ENCODE results near the gene ZCCHC14. TPM values are rescaled to one million over a fixed set of nuclear protein-coding genes. Genes with fewer than 3 reads are reported as not detected.

The ZCCHC14 gene
- total and polyA plus RNA-seq, 10 of the 15 experiments (the other 5 are each of a cell fraction or from before 2014, with no cell fraction given): 0.02 to 0.26 (median 0.05) TPM; not detected in 3

DNA sequence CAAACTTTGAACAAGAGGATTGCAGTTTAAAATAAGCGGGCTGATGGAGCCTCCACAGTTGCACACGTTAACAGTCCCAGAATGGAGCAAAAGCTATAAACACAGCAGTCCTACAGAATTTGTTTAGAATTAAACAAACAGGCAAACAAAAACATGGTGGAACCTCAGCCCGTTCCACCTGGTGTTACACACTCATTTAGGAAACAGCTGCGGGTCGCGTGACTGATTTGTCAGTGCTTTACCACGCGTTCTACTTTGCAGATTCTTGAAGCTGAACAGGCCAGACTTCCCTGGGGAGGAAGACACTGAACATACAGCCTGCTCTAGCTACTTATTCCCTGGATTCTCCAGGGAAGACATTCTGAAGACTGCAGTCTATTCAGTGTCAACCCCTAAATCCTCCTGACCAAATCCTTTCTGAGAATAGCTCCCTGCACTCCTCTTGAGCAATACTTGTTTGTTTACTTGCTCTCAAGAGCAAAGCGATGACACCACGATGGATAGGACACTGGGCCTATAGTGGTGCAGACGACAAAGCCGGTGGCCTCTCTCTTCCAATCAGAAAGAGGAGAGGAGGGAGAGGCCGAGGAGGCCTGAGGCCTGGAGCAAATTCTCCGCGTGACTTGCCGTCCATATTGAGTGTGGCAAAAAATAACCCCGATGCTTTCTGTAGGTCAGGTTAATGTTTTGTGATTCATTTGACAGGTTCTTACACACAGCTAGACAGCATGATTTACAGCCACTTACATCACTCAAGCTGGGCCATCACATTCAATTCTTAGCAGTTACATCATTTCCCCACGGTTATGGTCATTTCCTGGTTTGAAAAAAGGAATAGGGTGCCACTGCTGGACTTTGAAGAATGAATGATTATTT lies 104.6 kb downstream of the ZCCHC14 start (continued):
- TF ChIP-seq, protein P1, sequence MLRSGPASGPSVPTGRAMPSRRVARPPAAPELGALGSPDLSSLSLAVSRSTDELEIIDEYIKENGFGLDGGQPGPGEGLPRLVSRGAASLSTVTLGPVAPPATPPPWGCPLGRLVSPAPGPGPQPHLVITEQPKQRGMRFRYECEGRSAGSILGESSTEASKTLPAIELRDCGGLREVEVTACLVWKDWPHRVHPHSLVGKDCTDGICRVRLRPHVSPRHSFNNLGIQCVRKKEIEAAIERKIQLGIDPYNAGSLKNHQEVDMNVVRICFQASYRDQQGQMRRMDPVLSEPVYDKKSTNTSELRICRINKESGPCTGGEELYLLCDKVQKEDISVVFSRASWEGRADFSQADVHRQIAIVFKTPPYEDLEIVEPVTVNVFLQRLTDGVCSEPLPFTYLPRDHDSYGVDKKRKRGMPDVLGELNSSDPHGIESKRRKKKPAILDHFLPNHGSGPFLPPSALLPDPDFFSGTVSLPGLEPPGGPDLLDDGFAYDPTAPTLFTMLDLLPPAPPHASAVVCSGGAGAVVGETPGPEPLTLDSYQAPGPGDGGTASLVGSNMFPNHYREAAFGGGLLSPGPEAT (IDR thresholded peaks at IDR 0.05; ENCODE audit: low read depth): peak; percentile 60; the same call in 1 of the 2 replicates
- TF ChIP-seq TARDBP (IDR thresholded peaks at IDR 0.05; ENCODE audit: borderline replicate concordance) (peak; percentile 50; the same call in 1 of the 2 replicates), TAF1 (IDR thresholded peaks at IDR 0.05; ENCODE audit: borderline replicate concordance, low read depth, low read length) (peak; percentile 39; the same call in 1 of the 2 replicates), ASH2L (IDR thresholded peaks at IDR 0.05; ENCODE audit: borderline replicate concordance, low read depth) (0 out of 2 replicates have a peak, but pooled peaks have one; percentile 34), CREB1 (IDR thresholded peaks at IDR 0.05; ENCODE audit: low read depth) (peak; percentile 95), BRCA1 (IDR thresholded peaks at IDR 0.05; ENCODE audit: low read depth, low read length) (no peak), ATF7 (IDR thresholded peaks at IDR 0.05; ENCODE audit: low read depth) (peak; percentile 99), RELA (IDR thresholded peaks at IDR 0.05; ENCODE audit: borderline replicate concordance, partially characterized antibody) (no peak), ZNF24 (IDR thresholded peaks at IDR 0.05) (0 out of 2 replicates have a peak, but pooled peaks have one; percentile 44), MYC (IDR thresholded peaks at IDR 0.05; ENCODE audit: insufficient read depth, insufficient read length, insufficient replicate concordance, low read length, severe bottlenecking) (no peak)
- TF ChIP-seq, protein P2, sequence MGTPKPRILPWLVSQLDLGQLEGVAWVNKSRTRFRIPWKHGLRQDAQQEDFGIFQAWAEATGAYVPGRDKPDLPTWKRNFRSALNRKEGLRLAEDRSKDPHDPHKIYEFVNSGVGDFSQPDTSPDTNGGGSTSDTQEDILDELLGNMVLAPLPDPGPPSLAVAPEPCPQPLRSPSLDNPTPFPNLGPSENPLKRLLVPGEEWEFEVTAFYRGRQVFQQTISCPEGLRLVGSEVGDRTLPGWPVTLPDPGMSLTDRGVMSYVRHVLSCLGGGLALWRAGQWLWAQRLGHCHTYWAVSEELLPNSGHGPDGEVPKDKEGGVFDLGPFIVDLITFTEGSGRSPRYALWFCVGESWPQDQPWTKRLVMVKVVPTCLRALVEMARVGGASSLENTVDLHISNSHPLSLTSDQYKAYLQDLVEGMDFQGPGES (IDR thresholded peaks at IDR 0.05): peak; percentile 85
- TF ChIP-seq, protein P3, sequence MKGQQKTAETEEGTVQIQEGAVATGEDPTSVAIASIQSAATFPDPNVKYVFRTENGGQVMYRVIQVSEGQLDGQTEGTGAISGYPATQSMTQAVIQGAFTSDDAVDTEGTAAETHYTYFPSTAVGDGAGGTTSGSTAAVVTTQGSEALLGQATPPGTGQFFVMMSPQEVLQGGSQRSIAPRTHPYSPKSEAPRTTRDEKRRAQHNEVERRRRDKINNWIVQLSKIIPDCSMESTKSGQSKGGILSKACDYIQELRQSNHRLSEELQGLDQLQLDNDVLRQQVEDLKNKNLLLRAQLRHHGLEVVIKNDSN (IDR thresholded peaks at IDR 0.05; ENCODE audit: borderline replicate concordance, extremely low read length, insufficient read depth, low read depth, low read length): peak; percentile 66
- TF ChIP-seq, protein P4, sequence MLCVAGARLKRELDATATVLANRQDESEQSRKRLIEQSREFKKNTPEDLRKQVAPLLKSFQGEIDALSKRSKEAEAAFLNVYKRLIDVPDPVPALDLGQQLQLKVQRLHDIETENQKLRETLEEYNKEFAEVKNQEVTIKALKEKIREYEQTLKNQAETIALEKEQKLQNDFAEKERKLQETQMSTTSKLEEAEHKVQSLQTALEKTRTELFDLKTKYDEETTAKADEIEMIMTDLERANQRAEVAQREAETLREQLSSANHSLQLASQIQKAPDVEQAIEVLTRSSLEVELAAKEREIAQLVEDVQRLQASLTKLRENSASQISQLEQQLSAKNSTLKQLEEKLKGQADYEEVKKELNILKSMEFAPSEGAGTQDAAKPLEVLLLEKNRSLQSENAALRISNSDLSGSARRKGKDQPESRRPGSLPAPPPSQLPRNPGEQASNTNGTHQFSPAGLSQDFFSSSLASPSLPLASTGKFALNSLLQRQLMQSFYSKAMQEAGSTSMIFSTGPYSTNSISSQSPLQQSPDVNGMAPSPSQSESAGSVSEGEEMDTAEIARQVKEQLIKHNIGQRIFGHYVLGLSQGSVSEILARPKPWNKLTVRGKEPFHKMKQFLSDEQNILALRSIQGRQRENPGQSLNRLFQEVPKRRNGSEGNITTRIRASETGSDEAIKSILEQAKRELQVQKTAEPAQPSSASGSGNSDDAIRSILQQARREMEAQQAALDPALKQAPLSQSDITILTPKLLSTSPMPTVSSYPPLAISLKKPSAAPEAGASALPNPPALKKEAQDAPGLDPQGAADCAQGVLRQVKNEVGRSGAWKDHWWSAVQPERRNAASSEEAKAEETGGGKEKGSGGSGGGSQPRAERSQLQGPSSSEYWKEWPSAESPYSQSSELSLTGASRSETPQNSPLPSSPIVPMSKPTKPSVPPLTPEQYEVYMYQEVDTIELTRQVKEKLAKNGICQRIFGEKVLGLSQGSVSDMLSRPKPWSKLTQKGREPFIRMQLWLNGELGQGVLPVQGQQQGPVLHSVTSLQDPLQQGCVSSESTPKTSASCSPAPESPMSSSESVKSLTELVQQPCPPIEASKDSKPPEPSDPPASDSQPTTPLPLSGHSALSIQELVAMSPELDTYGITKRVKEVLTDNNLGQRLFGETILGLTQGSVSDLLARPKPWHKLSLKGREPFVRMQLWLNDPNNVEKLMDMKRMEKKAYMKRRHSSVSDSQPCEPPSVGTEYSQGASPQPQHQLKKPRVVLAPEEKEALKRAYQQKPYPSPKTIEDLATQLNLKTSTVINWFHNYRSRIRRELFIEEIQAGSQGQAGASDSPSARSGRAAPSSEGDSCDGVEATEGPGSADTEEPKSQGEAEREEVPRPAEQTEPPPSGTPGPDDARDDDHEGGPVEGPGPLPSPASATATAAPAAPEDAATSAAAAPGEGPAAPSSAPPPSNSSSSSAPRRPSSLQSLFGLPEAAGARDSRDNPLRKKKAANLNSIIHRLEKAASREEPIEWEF (IDR thresholded peaks at IDR 0.05; ENCODE audit: insufficient replicate concordance, low read depth, low read length): peak; percentile 46
- TF ChIP-seq, protein P5, sequence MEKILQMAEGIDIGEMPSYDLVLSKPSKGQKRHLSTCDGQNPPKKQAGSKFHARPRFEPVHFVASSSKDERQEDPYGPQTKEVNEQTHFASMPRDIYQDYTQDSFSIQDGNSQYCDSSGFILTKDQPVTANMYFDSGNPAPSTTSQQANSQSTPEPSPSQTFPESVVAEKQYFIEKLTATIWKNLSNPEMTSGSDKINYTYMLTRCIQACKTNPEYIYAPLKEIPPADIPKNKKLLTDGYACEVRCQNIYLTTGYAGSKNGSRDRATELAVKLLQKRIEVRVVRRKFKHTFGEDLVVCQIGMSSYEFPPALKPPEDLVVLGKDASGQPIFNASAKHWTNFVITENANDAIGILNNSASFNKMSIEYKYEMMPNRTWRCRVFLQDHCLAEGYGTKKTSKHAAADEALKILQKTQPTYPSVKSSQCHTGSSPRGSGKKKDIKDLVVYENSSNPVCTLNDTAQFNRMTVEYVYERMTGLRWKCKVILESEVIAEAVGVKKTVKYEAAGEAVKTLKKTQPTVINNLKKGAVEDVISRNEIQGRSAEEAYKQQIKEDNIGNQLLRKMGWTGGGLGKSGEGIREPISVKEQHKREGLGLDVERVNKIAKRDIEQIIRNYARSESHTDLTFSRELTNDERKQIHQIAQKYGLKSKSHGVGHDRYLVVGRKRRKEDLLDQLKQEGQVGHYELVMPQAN (conservative IDR thresholded peaks at IDR 0.05): peak; percentile 71
- TF ChIP-seq, protein P6, sequence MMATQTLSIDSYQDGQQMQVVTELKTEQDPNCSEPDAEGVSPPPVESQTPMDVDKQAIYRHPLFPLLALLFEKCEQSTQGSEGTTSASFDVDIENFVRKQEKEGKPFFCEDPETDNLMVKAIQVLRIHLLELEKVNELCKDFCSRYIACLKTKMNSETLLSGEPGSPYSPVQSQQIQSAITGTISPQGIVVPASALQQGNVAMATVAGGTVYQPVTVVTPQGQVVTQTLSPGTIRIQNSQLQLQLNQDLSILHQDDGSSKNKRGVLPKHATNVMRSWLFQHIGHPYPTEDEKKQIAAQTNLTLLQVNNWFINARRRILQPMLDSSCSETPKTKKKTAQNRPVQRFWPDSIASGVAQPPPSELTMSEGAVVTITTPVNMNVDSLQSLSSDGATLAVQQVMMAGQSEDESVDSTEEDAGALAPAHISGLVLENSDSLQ (IDR thresholded peaks at IDR 0.05): peak; percentile 98
